GM12878 (cell line): Measurements from ENCODE around the gene TAPBP. TPM values are rescaled to one million over a fixed set of nuclear protein-coding genes. Genes with fewer than 3 reads are reported as not detected.

Source experiments
- ATAC-seq: fragments of 200-7000 bp; cut with Tn5 transposase; 3 replicates; pipeline ENCODE4 v1.9.1; 2020; ENCODE audit warnings: mild to moderate bottlenecking, moderate library complexity
- BruUV-seq: library from RNA; stranded (reverse); fragments of 400-500 nt; replicated peaks from 2 replicates; lab custom pipeline; 2021; lab: Mats Ljungman, UMichigan
- CTCF ChIA-PET: fragments of 300-600 bp; sonication (Branson Sonifier 250); formaldehyde crosslinking; extraction: SDS; loops from one replicate; lab custom pipeline; 2021; ENCODE audit warnings: inconsistent platforms; lab: Yijun Ruan, JAX
- POLR2A ChIA-PET: fragments of 350-600 bp; formaldehyde crosslinking; extraction: SDS; loops from one replicate; lab custom pipeline; 2021; ENCODE audit warnings: inconsistent platforms; lab: Charles Lee
- RAD21 ChIA-PET: fragments of 300-600 bp; sonication (Branson Sonifier 250); formaldehyde crosslinking; loops from one replicate; lab custom pipeline; 2023; ENCODE audit warnings: antibody characterized with exemption; ENCODE audit not compliant: unreplicated experiment; lab: Charles Lee
- SMC1A ChIA-PET: fragments of 300-600 bp; sonication (Branson Sonifier 250); formaldehyde crosslinking; loops from one replicate; lab custom pipeline; 2023; ENCODE audit not compliant: unreplicated experiment, uncharacterized antibody; lab: Charles Lee
- DNase-seq: peaks from one replicate; pipeline ENCODE4 v3.0.0-alpha.2; 2011; ENCODE audit warnings: low read depth, low spot score
- FAIRE-seq: peaks from 3 replicates; lab custom pipeline; 2011; peaks lifted over from hg19 to GRCh38; lab: Jason Lieb, UNC
- H2AFZ ChIP-seq: 2 replicates; pipeline ENCODE4 v1.6.0; 2011; ENCODE audit warnings: low read depth, low read length, control low read depth; ENCODE audit not compliant: control insufficient read depth
- H3K27ac ChIP-seq: 2 replicates; pipeline ENCODE4 v1.5.1; 2011; ENCODE audit warnings: control low read depth; ENCODE audit not compliant: control insufficient read depth, insufficient read depth
- H3K27me3 ChIP-seq, 2 experiments: replicated peaks in 1 of 2; 2 replicates each; pipeline versions ENCODE4 v1.6.0 to v1.6.1; 2011; ENCODE audit warnings: low read length in 1 of 2; ENCODE audit not compliant: control insufficient read depth in 2 of 2, insufficient read depth in 2 of 2
- H3K36me3 ChIP-seq, 2 experiments: 2 replicates each; pipeline ENCODE4 v1.5.1; 2011; ENCODE audit warnings: low read length in 1 of 2; ENCODE audit not compliant: control insufficient read depth in 2 of 2, insufficient read depth in 2 of 2
- H3K4me1 ChIP-seq: 2 replicates; pipeline ENCODE4 v1.6.1; 2011; ENCODE audit warnings: mild to moderate bottlenecking, low read length, moderate library complexity, mixed read lengths; ENCODE audit not compliant: control insufficient read depth, insufficient read depth
- H3K4me2 ChIP-seq: 2 replicates; pipeline ENCODE4 v1.6.0; 2011; ENCODE audit warnings: control low read depth; ENCODE audit not compliant: control insufficient read depth, insufficient read depth
- H3K4me3 ChIP-seq: fragments of 200-600 bp; sonication (generic); 2 replicates; pipeline ENCODE4 v1.5.1; 2016
- H3K79me2 ChIP-seq: 2 replicates; pipeline ENCODE4 v1.6.0; 2011; ENCODE audit warnings: low read length; ENCODE audit not compliant: control insufficient read depth, insufficient read depth
- H3K9ac ChIP-seq: 2 replicates; pipeline ENCODE4 v1.8.0; 2011; ENCODE audit warnings: low read length, control low read depth, mixed read lengths; ENCODE audit not compliant: control insufficient read depth, insufficient read depth
- H3K9me3 ChIP-seq: replicated peaks from 3 replicates; pipeline ENCODE4 v1.5.1; 2011; ENCODE audit warnings: mild to moderate bottlenecking, low read length; ENCODE audit not compliant: control insufficient read depth, insufficient read depth
- H4K20me1 ChIP-seq: 2 replicates; pipeline ENCODE4 v1.6.0; 2011; ENCODE audit not compliant: control insufficient read depth, insufficient read depth
- ATF3 ChIP-seq: IDR thresholded peaks from 2 replicates; pipeline ENCODE4 v1.6.1; 2011; ENCODE audit warnings: low read depth, mild to moderate bottlenecking, low read length, moderate library complexity, borderline replicate concordance; ENCODE audit errors: extremely low read depth
- BHLHE40 ChIP-seq, 2 experiments: fragments of 450-650 bp in 1 of 2; IDR thresholded peaks; 2 replicates each; pipeline ENCODE4 v1.6.1; 2011 to 2017; ENCODE audit warnings: low read depth in 2 of 2, borderline replicate concordance in 1 of 2, improper control_type of control experiment in 1 of 2, low read length in 1 of 2, mild to moderate bottlenecking in 1 of 2
- CHD4 ChIP-seq: fragments of 200-600 bp; sonication (generic); IDR thresholded peaks from 2 replicates; pipeline ENCODE4 v1.6.1; 2016; ENCODE audit warnings: mild to moderate bottlenecking
- CREB1 ChIP-seq: IDR thresholded peaks from 2 replicates; pipeline ENCODE4 v1.6.1; 2012; ENCODE audit warnings: low read depth, mild to moderate bottlenecking, inconsistent platforms
- E2F8 ChIP-seq: fragments of 450-650 bp; IDR thresholded peaks from 2 replicates; pipeline ENCODE4 v1.6.1; 2018; ENCODE audit warnings: mild to moderate bottlenecking, low read depth, moderate library complexity; ENCODE audit not compliant: partially characterized antibody
- LARP7 ChIP-seq: fragments of 450-650 bp; IDR thresholded peaks from 2 replicates; pipeline ENCODE4 v1.6.1; 2017; ENCODE audit warnings: mild to moderate bottlenecking
- NRF1 ChIP-seq: conservative IDR thresholded peaks from 2 replicates; pipeline ENCODE4 v1.6.1; 2011; ENCODE audit warnings: mild to moderate bottlenecking, low read depth, low read length, improper control_type of control experiment
- RCOR1 ChIP-seq: conservative IDR thresholded peaks from 2 replicates; pipeline ENCODE4 v1.6.1; 2012; ENCODE audit warnings: low read depth, low read length, improper control_type of control experiment
- SIN3A ChIP-seq: IDR thresholded peaks from 2 replicates; pipeline ENCODE4 v1.6.1; 2012; ENCODE audit warnings: low read depth, low read length, improper control_type of control experiment
- SP1 ChIP-seq: IDR thresholded peaks from one replicate; pipeline ENCODE4 v1.6.1; 2011; ENCODE audit warnings: low read depth, low read length
- SREBF2 ChIP-seq: IDR thresholded peaks from 2 replicates; pipeline ENCODE4 v1.6.1; 2012; ENCODE audit warnings: mild to moderate bottlenecking, low read length
- ZNF622 ChIP-seq: fragments of 450-650 bp; IDR thresholded peaks from 2 replicates; pipeline ENCODE4 v1.6.1; 2017; ENCODE audit warnings: mild to moderate bottlenecking, inconsistent platforms
- in situ Hi-C: fragments of 300-500 bp; cut with MboI; formaldehyde crosslinking; loops from 9 replicates; pipeline ENCODE4 v1.14.3; 2018; ENCODE audit warnings: mixed read lengths
- intact Hi-C: fragments of 100-400 bp; cut with micrococcal nuclease; formaldehyde crosslinking; loops from one replicate; pipeline ENCODE4 v1.14.2; 2022; ENCODE audit not compliant: unreplicated experiment
- polyA plus RNA-seq, 11 experiments: library from polyadenylated mRNA; depleted of rRNA in 4 of 11; unstranded in 6 of 11; stranded (reverse) in 5 of 11; fragments of >200 nt; fragmentation: Nextera tagmentation in 4 of 11; fragmentation: Illumina TruSeq in 1 of 11; extraction: Ambion mirVana in 4 of 11; extraction: Trizol in 1 of 11; gene quantifications; 1 replicate in 1 of 11; 2 replicates in 10 of 11; pipeline versions ENCODE4 v1.2.1 to v1.2.3, GENCODE V29; 2011 to 2016; ENCODE audit warnings: inconsistent platforms in 2 of 11, missing spikeins in 2 of 11, low read depth in 1 of 11
- total RNA-seq, 4 experiments: library from RNA; depleted of rRNA in 3 of 4; stranded (reverse); fragments of >200 nt in 3 of 4; fragmentation: Illumina TruSeq in 1 of 4; extraction: Trizol in 1 of 4; gene quantifications; 2 replicates each; pipeline versions ENCODE4 v1.2.1 to v1.2.3, GENCODE V29; 2013 to 2021
- TF ChIP-seq, protein P1 (sequence below): fragments of 450-650 bp; IDR thresholded peaks from 2 replicates; pipeline ENCODE4 v1.6.1; 2017; ENCODE audit warnings: antibody characterized with exemption, mild to moderate bottlenecking, moderate library complexity
- TF ChIP-seq, protein P2 (sequence below): fragments of 450-650 bp; formaldehyde crosslinking; IDR thresholded peaks from 2 replicates; pipeline ENCODE4 v1.5.0; 2022; ENCODE audit warnings: mild to moderate bottlenecking, missing genetic modification characterization
- TF ChIP-seq, protein P3 (sequence below): fragments of 450-650 bp; IDR thresholded peaks from 2 replicates; pipeline ENCODE4 v1.6.1; 2016; ENCODE audit warnings: mild to moderate bottlenecking

The TAPBP gene
- total and polyA plus RNA-seq, 10 of the 15 experiments (the other 5 are each of a cell fraction or from before 2014, with no cell fraction given) = 14.6 to 210 (median 78.1) TPM

GRCh38 chr6:33252759-33253158 is 61.1 kb downstream of the TAPBP start:
- TF ChIP-seq, protein P1, sequence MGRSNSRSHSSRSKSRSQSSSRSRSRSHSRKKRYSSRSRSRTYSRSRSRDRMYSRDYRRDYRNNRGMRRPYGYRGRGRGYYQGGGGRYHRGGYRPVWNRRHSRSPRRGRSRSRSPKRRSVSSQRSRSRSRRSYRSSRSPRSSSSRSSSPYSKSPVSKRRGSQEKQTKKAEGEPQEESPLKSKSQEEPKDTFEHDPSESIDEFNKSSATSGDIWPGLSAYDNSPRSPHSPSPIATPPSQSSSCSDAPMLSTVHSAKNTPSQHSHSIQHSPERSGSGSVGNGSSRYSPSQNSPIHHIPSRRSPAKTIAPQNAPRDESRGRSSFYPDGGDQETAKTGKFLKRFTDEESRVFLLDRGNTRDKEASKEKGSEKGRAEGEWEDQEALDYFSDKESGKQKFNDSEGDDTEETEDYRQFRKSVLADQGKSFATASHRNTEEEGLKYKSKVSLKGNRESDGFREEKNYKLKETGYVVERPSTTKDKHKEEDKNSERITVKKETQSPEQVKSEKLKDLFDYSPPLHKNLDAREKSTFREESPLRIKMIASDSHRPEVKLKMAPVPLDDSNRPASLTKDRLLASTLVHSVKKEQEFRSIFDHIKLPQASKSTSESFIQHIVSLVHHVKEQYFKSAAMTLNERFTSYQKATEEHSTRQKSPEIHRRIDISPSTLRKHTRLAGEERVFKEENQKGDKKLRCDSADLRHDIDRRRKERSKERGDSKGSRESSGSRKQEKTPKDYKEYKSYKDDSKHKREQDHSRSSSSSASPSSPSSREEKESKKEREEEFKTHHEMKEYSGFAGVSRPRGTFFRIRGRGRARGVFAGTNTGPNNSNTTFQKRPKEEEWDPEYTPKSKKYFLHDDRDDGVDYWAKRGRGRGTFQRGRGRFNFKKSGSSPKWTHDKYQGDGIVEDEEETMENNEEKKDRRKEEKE = no peak
- TF ChIP-seq E2F8 (no peak), CREB1 (no peak), RCOR1 (no peak), SIN3A (no peak), LARP7 (no peak), CHD4 (no peak), SP1 (no peak), BHLHE40 (IDR thresholded peaks at IDR 0.05; ENCODE audit: borderline replicate concordance in 1 of 2, low read depth in 2 of 2, low read length in 1 of 2) (no peak), ATF3 (no peak), ZNF622 (no peak), NRF1 (no peak), SREBF2 (no peak)
- TF ChIP-seq, protein P2, sequence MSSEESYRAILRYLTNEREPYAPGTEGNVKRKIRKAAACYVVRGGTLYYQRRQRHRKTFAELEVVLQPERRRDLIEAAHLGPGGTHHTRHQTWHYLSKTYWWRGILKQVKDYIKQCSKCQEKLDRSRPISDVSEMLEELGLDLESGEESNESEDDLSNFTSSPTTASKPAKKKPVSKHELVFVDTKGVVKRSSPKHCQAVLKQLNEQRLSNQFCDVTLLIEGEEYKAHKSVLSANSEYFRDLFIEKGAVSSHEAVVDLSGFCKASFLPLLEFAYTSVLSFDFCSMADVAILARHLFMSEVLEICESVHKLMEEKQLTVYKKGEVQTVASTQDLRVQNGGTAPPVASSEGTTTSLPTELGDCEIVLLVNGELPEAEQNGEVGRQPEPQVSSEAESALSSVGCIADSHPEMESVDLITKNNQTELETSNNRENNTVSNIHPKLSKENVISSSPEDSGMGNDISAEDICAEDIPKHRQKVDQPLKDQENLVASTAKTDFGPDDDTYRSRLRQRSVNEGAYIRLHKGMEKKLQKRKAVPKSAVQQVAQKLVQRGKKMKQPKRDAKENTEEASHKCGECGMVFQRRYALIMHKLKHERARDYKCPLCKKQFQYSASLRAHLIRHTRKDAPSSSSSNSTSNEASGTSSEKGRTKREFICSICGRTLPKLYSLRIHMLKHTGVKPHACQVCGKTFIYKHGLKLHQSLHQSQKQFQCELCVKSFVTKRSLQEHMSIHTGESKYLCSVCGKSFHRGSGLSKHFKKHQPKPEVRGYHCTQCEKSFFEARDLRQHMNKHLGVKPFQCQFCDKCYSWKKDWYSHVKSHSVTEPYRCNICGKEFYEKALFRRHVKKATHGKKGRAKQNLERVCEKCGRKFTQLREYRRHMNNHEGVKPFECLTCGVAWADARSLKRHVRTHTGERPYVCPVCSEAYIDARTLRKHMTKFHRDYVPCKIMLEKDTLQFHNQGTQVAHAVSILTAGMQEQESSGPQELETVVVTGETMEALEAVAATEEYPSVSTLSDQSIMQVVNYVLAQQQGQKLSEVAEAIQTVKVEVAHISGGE = no peak
- TF ChIP-seq, protein P3, sequence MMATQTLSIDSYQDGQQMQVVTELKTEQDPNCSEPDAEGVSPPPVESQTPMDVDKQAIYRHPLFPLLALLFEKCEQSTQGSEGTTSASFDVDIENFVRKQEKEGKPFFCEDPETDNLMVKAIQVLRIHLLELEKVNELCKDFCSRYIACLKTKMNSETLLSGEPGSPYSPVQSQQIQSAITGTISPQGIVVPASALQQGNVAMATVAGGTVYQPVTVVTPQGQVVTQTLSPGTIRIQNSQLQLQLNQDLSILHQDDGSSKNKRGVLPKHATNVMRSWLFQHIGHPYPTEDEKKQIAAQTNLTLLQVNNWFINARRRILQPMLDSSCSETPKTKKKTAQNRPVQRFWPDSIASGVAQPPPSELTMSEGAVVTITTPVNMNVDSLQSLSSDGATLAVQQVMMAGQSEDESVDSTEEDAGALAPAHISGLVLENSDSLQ = no peak
- Histone ChIP-seq H3K9me3 (no peaks in the 10 kb centered on the region), H3K9ac (no peak overlapping the region), H3K27ac (no peak overlapping the region), H4K20me1 (no peaks in the 10 kb centered on the region), H3K4me1 (peaks cover 10% of the 10 kb centered on the region), H2AFZ (no peak overlapping the region), H3K27me3 (no peaks in the 10 kb centered on the region), H3K4me3 (no peak overlapping the region), H3K36me3 (peaks cover 2 to 12% of the 10 kb centered on the region in 2 experiments; a peak in 2 of 4 replicates), H3K79me2 (peaks cover 13% of the 10 kb centered on the region), H3K4me2 (no peak overlapping the region)
- FAIRE-seq (no peak), DNase-seq (no peak), ATAC-seq (no peak)
- in situ Hi-C loops = no loop called here
- ChIA-PET CTCF (no interaction called here), SMC1A (no interaction called here), RAD21 (no interaction called here), POLR2A (no interaction called here)
- BruUV-seq = no TSS peak
- intact Hi-C loops = no loop called here
